Astrocyte of the cerebellum (primary cell): ENCODE results near the gene USP26.
"Not testable (repeated sequence)": the region's sequence is repeated elsewhere in the genome, so short reads cannot be mapped to it uniquely, and the experiment has no call there.

Source experiments
- DNase-seq: peaks from one replicate; pipeline ENCODE4 v3.0.0-alpha.2; 2011; ENCODE audit warnings: low read depth
- H3K4me3 ChIP-seq: 2 replicates; pipeline ENCODE4 v1.5.1; 2011; ENCODE audit warnings: mild to moderate bottlenecking, low read depth, low read length, moderate library complexity
- CTCF ChIP-seq: IDR thresholded peaks from 2 replicates; pipeline ENCODE4 v1.5.1; 2012; ENCODE audit warnings: low read length, low read depth, moderate library complexity, mild to moderate bottlenecking; ENCODE audit errors: missing control alignments
- in situ Hi-C: cut with HindIII; loops from 2 replicates; pipeline ENCODE4 v1.10.0; 2017; ENCODE audit warnings: low sequenced_read_pairs

The USP26 gene

GRCh38 chrX:132986556-132986955 lies 110.4 kb downstream of the USP26 start:
- in situ Hi-C loops, result no loop called here
- no peak for DNase-seq

GRCh38 chrX:132984058-132984650 lies 112.8 kb downstream of the USP26 start:
- TF ChIP-seq CTCF, result no peak
- in situ Hi-C loops, result no loop called here
- no peak for DNase-seq
- no peak overlapping the region for H3K4me3 ChIP-seq

More at GRCh38 chrX:132986556-132986955, 110.4 kb downstream of the USP26 start:
- no peak overlapping the region for H3K4me3 ChIP-seq
- TF ChIP-seq CTCF, result no peak

GRCh38 chrX:132983496-132983895 lies 113.4 kb downstream of the USP26 start:
- TF ChIP-seq CTCF, result no peak
- no peak overlapping the region for H3K4me3 ChIP-seq
- in situ Hi-C loops, result no loop called here
- no peak for DNase-seq

- H3K4me3 ChIP-seq, DNase-seq, in situ Hi-C loops: not testable (repeated sequence)
These were observed 116.9 kb downstream of the USP26 start for GRCh38 chrX:132980035-132980434.
